NCI-H2227 (cell line): ENCODE measurements around the gene TRAK1.

Experiments used
- DNase-seq: peaks from one replicate; lab custom pipeline; 2025; ENCODE audit not compliant: unreplicated experiment; lab: John Stamatoyannopoulos, UW

The TRAK1 gene

GRCh38 chr3:42267878-42268277 lies 176.7 kb downstream of the TRAK1 start:
- DNase-seq: no peak

GRCh38 chr3:42269647-42270046 lies 178.5 kb downstream of the TRAK1 start:
- no peak for DNase-seq

GRCh38 chr3:42270561-42270960 lies 179.4 kb downstream of the TRAK1 start:
- no peak for DNase-seq

- DNase-seq: no peak
Measured at GRCh38 chr3:42271786-42272185, 180.6 kb downstream of the TRAK1 start.

GRCh38 chr3:42273361-42273760 lies 182.2 kb downstream of the TRAK1 start:
- DNase-seq: no peak

GRCh38 chr3:42274266-42274665 lies 183.1 kb downstream of the TRAK1 start:
- DNase-seq: no peak

GRCh38 chr3:42275217-42275616 lies 184.1 kb downstream of the TRAK1 start:
- no peak for DNase-seq
